GM12878 (cell line): ENCODE data around the gene FHL2. TPM values are rescaled to one million over a fixed set of nuclear protein-coding genes. Genes with fewer than 3 reads are reported as not detected.
A peak's percentile ranks its signal among the peaks of the same experiment; 100 is the strongest.

Source experiments
- ATAC-seq: fragments of 200-7000 bp; cut with Tn5 transposase; 3 replicates; pipeline ENCODE4 v1.9.1; 2020; ENCODE audit warnings: mild to moderate bottlenecking, moderate library complexity
- BruUV-seq: library from RNA; stranded (reverse); fragments of 400-500 nt; replicated peaks from 2 replicates; lab custom pipeline; 2021; lab: Mats Ljungman, UMichigan
- CTCF ChIA-PET: fragments of 300-600 bp; sonication (Branson Sonifier 250); formaldehyde crosslinking; extraction: SDS; loops from one replicate; lab custom pipeline; 2021; ENCODE audit warnings: inconsistent platforms; lab: Yijun Ruan, JAX
- POLR2A ChIA-PET: fragments of 350-600 bp; formaldehyde crosslinking; extraction: SDS; loops from one replicate; lab custom pipeline; 2021; ENCODE audit warnings: inconsistent platforms; lab: Charles Lee
- RAD21 ChIA-PET: fragments of 300-600 bp; sonication (Branson Sonifier 250); formaldehyde crosslinking; loops from one replicate; lab custom pipeline; 2023; ENCODE audit warnings: antibody characterized with exemption; ENCODE audit not compliant: unreplicated experiment; lab: Charles Lee
- SMC1A ChIA-PET: fragments of 300-600 bp; sonication (Branson Sonifier 250); formaldehyde crosslinking; loops from one replicate; lab custom pipeline; 2023; ENCODE audit not compliant: unreplicated experiment, uncharacterized antibody; lab: Charles Lee
- DNase-seq: peaks from one replicate; pipeline ENCODE4 v3.0.0-alpha.2; 2011; ENCODE audit warnings: low read depth, low spot score
- FAIRE-seq: peaks from 3 replicates; lab custom pipeline; 2011; peaks lifted over from hg19 to GRCh38; lab: Jason Lieb, UNC
- H2AFZ ChIP-seq: 2 replicates; pipeline ENCODE4 v1.6.0; 2011; ENCODE audit warnings: low read depth, low read length, control low read depth; ENCODE audit not compliant: control insufficient read depth
- H3K27ac ChIP-seq: 2 replicates; pipeline ENCODE4 v1.5.1; 2011; ENCODE audit warnings: control low read depth; ENCODE audit not compliant: control insufficient read depth, insufficient read depth
- H3K27me3 ChIP-seq, 2 experiments: replicated peaks in 1 of 2; 2 replicates each; pipeline versions ENCODE4 v1.6.0 to v1.6.1; 2011; ENCODE audit warnings: low read length in 1 of 2; ENCODE audit not compliant: control insufficient read depth in 2 of 2, insufficient read depth in 2 of 2
- H3K36me3 ChIP-seq, 2 experiments: 2 replicates each; pipeline ENCODE4 v1.5.1; 2011; ENCODE audit warnings: low read length in 1 of 2; ENCODE audit not compliant: control insufficient read depth in 2 of 2, insufficient read depth in 2 of 2
- H3K4me1 ChIP-seq: 2 replicates; pipeline ENCODE4 v1.6.1; 2011; ENCODE audit warnings: mild to moderate bottlenecking, low read length, moderate library complexity, mixed read lengths; ENCODE audit not compliant: control insufficient read depth, insufficient read depth
- H3K4me2 ChIP-seq: 2 replicates; pipeline ENCODE4 v1.6.0; 2011; ENCODE audit warnings: control low read depth; ENCODE audit not compliant: control insufficient read depth, insufficient read depth
- H3K4me3 ChIP-seq: fragments of 200-600 bp; sonication (generic); 2 replicates; pipeline ENCODE4 v1.5.1; 2016
- H3K79me2 ChIP-seq: 2 replicates; pipeline ENCODE4 v1.6.0; 2011; ENCODE audit warnings: low read length; ENCODE audit not compliant: control insufficient read depth, insufficient read depth
- H3K9ac ChIP-seq: 2 replicates; pipeline ENCODE4 v1.8.0; 2011; ENCODE audit warnings: low read length, control low read depth, mixed read lengths; ENCODE audit not compliant: control insufficient read depth, insufficient read depth
- H3K9me3 ChIP-seq: replicated peaks from 3 replicates; pipeline ENCODE4 v1.5.1; 2011; ENCODE audit warnings: mild to moderate bottlenecking, low read length; ENCODE audit not compliant: control insufficient read depth, insufficient read depth
- H4K20me1 ChIP-seq: 2 replicates; pipeline ENCODE4 v1.6.0; 2011; ENCODE audit not compliant: control insufficient read depth, insufficient read depth
- CBFB ChIP-seq: IDR thresholded peaks from 2 replicates; pipeline ENCODE4 v1.6.1; 2016; ENCODE audit warnings: antibody characterized with exemption, low read depth
- GATAD2B ChIP-seq: fragments of 450-650 bp; conservative IDR thresholded peaks from 2 replicates; pipeline ENCODE4 v1.6.1; 2017; ENCODE audit warnings: low read depth, mild to moderate bottlenecking, moderate library complexity
- KDM1A ChIP-seq: fragments of 200-600 bp; sonication (generic); IDR thresholded peaks from 2 replicates; pipeline ENCODE4 v1.6.1; 2016; ENCODE audit warnings: borderline replicate concordance
- MEF2B ChIP-seq: fragments of 450-650 bp; IDR thresholded peaks from 2 replicates; pipeline ENCODE4 v1.6.1; 2018; ENCODE audit warnings: mild to moderate bottlenecking, moderate library complexity; ENCODE audit not compliant: partially characterized antibody, poor library complexity, severe bottlenecking
- NR2C1 ChIP-seq: fragments of 450-650 bp; IDR thresholded peaks from 2 replicates; pipeline ENCODE4 v1.6.1; 2017; ENCODE audit warnings: antibody characterized with exemption, mild to moderate bottlenecking, moderate library complexity
- WGBS: methylation state at CpG from one replicate; pipeline ENCODE4 v1.1.6; 2016; ENCODE audit warnings: low lambda C conversion rate; ENCODE audit not compliant: insufficient replicate concordance, insufficient coverage; ENCODE audit errors: missing lambda C conversion rate; 5-methylcytosine and 5-hydroxymethylcytosine counted together
- in situ Hi-C: fragments of 300-500 bp; cut with MboI; formaldehyde crosslinking; loops from 9 replicates; pipeline ENCODE4 v1.14.3; 2018; ENCODE audit warnings: mixed read lengths
- intact Hi-C: fragments of 100-400 bp; cut with micrococcal nuclease; formaldehyde crosslinking; loops from one replicate; pipeline ENCODE4 v1.14.2; 2022; ENCODE audit not compliant: unreplicated experiment
- polyA plus RNA-seq, 11 experiments: library from polyadenylated mRNA; depleted of rRNA in 4 of 11; unstranded in 6 of 11; stranded (reverse) in 5 of 11; fragments of >200 nt; fragmentation: Nextera tagmentation in 4 of 11; fragmentation: Illumina TruSeq in 1 of 11; extraction: Ambion mirVana in 4 of 11; extraction: Trizol in 1 of 11; gene quantifications; 1 replicate in 1 of 11; 2 replicates in 10 of 11; pipeline versions ENCODE4 v1.2.1 to v1.2.3, GENCODE V29; 2011 to 2016; ENCODE audit warnings: inconsistent platforms in 2 of 11, missing spikeins in 2 of 11, low read depth in 1 of 11
- total RNA-seq, 4 experiments: library from RNA; depleted of rRNA in 3 of 4; stranded (reverse); fragments of >200 nt in 3 of 4; fragmentation: Illumina TruSeq in 1 of 4; extraction: Trizol in 1 of 4; gene quantifications; 2 replicates each; pipeline versions ENCODE4 v1.2.1 to v1.2.3, GENCODE V29; 2013 to 2021
- TF ChIP-seq, protein P1 (sequence below): fragments of 450-650 bp; IDR thresholded peaks from 2 replicates; pipeline ENCODE4 v1.6.1; 2017; ENCODE audit warnings: low read depth, mild to moderate bottlenecking, moderate library complexity

The FHL2 gene
- total and polyA plus RNA-seq, 10 of the 15 experiments (the other 5 are each of a cell fraction or from before 2014, with no cell fraction given), result 2.2 to 9.9 (median 4.5) TPM

DNA sequence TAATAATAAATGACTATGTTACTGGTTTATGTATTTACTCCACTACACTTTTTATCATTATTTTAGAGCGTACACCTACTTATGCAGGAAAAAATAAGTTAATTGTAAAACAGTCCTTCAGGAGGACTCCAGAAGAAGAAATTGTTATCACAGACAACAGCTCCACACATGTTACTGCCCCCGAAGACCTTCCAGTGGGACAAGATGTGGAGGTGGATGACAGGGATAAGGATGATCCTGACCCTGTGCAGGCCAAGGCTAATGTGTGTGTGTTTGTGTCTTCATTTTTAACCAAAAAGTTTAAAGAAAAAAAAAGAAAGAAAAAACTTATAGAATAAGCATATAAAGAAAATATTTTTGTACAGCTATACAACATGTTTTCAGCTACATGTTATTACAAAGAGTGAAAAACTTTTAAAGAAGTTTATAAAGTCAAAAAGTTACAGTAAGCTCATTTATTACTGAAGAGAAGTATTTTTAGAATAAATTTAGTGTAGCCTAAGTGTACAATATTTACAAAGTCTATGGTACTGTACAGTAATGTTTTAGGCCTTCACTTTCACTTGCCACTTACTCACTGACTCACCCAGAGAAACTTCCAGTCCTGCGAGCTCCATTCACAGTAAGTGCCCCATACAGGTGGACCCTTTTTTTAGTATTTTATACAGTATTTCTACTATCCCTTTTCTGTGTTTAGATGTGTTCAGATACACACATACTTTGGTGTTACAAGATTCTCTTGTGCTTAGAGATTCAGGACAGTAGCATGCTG lies 76.8 kb downstream of the FHL2 start:
- Histone ChIP-seq H3K9me3 (no peaks in the 10 kb centered on the region), H3K79me2 (peaks cover 81% of the 10 kb centered on the region), H2AFZ (no peak overlapping the region), H3K4me2 (peak overlapping the region; percentile 57; the same call in 1 of the 2 replicates), H4K20me1 (no peaks in the 10 kb centered on the region), H3K9ac (no peak overlapping the region), H3K27me3 (no peaks in the 10 kb centered on the region), H3K4me3 (no peak overlapping the region), H3K27ac (peak overlapping the region; percentile 68; the same call in 1 of the 2 replicates), H3K36me3 (peaks cover 0 to 8% of the 10 kb centered on the region in 2 experiments; a peak in 2 of 4 replicates), H3K4me1 (peaks cover 28% of the 10 kb centered on the region)
- ATAC-seq, result peak; percentile 58
- ChIA-PET POLR2A (interaction anchor here (1.0 kb wide), 1 partner anchor 15 kb away, joined by 3 read pairs; the partner anchor contains the start of gene C2orf49), CTCF (interaction anchor here (0.8 to 1.9 kb wide), 3 partner anchors 16 to 209 kb away, joined by 3 to 5 read pairs (median 3); no protein-coding TSS in a partner anchor), RAD21 (interaction anchor here (0.5 to 1.1 kb wide), 3 partner anchors 18 to 346 kb away, joined by 3 read pairs; no protein-coding TSS in a partner anchor), SMC1A (interaction anchor here (0.7 to 1.4 kb wide), 10 partner anchors 8 to 869 kb away, joined by 3 to 4 read pairs (median 4); no protein-coding TSS in a partner anchor)
- TF ChIP-seq NR2C1 (no peak), GATAD2B (no peak), KDM1A (no peak), MEF2B (no peak), CBFB (no peak)
- TF ChIP-seq, protein P1, sequence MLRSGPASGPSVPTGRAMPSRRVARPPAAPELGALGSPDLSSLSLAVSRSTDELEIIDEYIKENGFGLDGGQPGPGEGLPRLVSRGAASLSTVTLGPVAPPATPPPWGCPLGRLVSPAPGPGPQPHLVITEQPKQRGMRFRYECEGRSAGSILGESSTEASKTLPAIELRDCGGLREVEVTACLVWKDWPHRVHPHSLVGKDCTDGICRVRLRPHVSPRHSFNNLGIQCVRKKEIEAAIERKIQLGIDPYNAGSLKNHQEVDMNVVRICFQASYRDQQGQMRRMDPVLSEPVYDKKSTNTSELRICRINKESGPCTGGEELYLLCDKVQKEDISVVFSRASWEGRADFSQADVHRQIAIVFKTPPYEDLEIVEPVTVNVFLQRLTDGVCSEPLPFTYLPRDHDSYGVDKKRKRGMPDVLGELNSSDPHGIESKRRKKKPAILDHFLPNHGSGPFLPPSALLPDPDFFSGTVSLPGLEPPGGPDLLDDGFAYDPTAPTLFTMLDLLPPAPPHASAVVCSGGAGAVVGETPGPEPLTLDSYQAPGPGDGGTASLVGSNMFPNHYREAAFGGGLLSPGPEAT, result no peak
- DNase-seq, result no peak
- BruUV-seq, result no TSS peak
- WGBS, result 83% methylated on average over 3 of the region's 3 CpGs
- intact Hi-C loops, result no loop called here
- peak; percentile 18 for FAIRE-seq
- in situ Hi-C loops, result no loop called here
